CD14-positive monocyte (primary cell): ENCODE measurements around the gene WSB2. TPM values are rescaled to one million over a fixed set of nuclear protein-coding genes. Genes with fewer than 3 reads are reported as not detected.

Source experiments
- DNase-seq, 3 donors: peaks; one replicate each; pipeline ENCODE4 v3.0.0-alpha.2; 2011 to 2022
- H2AFZ ChIP-seq: 2 replicates; pipeline ENCODE4 v1.6.0; 2012; ENCODE audit warnings: mild to moderate bottlenecking, low read depth, low read length, inconsistent platforms; ENCODE audit not compliant: insufficient read depth, poor library complexity, severe bottlenecking
- H3K27ac ChIP-seq, 2 donors: 1 replicate in 1 of 2; 2 replicates in 1 of 2; pipeline ENCODE4 v1.5.1; 2012 to 2013; ENCODE audit warnings: low read length in 2 of 2, control low read depth in 1 of 2, inconsistent platforms in 1 of 2, low read depth in 1 of 2, mild to moderate bottlenecking in 1 of 2
- H3K27me3 ChIP-seq, 2 donors: one replicate each; pipeline versions ENCODE4 v1.6.0 to v1.6.1; 2011 to 2013; ENCODE audit warnings: low read length in 2 of 2; ENCODE audit not compliant: control insufficient read depth in 2 of 2, insufficient read depth in 2 of 2
- H3K36me3 ChIP-seq, 2 donors: replicated peaks in 1 of 2; 1 replicate in 1 of 2; 2 replicates in 1 of 2; pipeline versions ENCODE4 v1.5.1 to v1.6.1; 2012 to 2013; ENCODE audit warnings: low read length in 2 of 2, control low read depth in 1 of 2, inconsistent platforms in 1 of 2, mild to moderate bottlenecking in 1 of 2; ENCODE audit not compliant: insufficient read depth in 2 of 2, control insufficient read depth in 1 of 2
- H3K4me1 ChIP-seq, 2 donors: 1 replicate in 1 of 2; 2 replicates in 1 of 2; pipeline versions ENCODE4 v1.5.1 to v1.6.1; 2012 to 2013; ENCODE audit warnings: low read length in 2 of 2, control low read depth in 1 of 2, inconsistent platforms in 1 of 2, mild to moderate bottlenecking in 1 of 2, moderate library complexity in 1 of 2; ENCODE audit not compliant: insufficient read depth in 2 of 2, control insufficient read depth in 1 of 2
- H3K4me2 ChIP-seq: replicated peaks from 2 replicates; pipeline ENCODE3; 2012; ENCODE audit warnings: low read length, moderate library complexity, mild to moderate bottlenecking; ENCODE audit not compliant: poor library complexity, severe bottlenecking; ENCODE audit errors: extremely low read depth
- H3K4me3 ChIP-seq, 3 experiments: fragments of 200-600 bp in 1 of 3; sonication (generic) in 1 of 3; replicated peaks in 1 of 3; 1 replicate in 2 of 3; 2 replicates in 1 of 3; pipeline ENCODE4 v1.5.1; 2011 to 2013; ENCODE audit warnings: low read length in 3 of 3, mild to moderate bottlenecking in 3 of 3, control low read depth in 2 of 3, low read depth in 2 of 3, inconsistent platforms in 1 of 3, moderate library complexity in 1 of 3
- H3K79me2 ChIP-seq: 2 replicates; pipeline ENCODE4 v1.6.0; 2012; ENCODE audit warnings: mild to moderate bottlenecking, control low read depth, inconsistent platforms, low read length, moderate library complexity; ENCODE audit not compliant: insufficient read depth
- H3K9ac ChIP-seq: 2 replicates; pipeline ENCODE4 v1.6.0; 2017; ENCODE audit warnings: low read length, mild to moderate bottlenecking; ENCODE audit not compliant: insufficient read depth, poor library complexity, severe bottlenecking
- H3K9me3 ChIP-seq, 2 donors: replicated peaks in 1 of 2; 1 replicate in 1 of 2; 2 replicates in 1 of 2; pipeline versions ENCODE4 v1.5.1 to v1.6.1; 2012 to 2013; ENCODE audit warnings: low read length in 2 of 2, control low read depth in 1 of 2; ENCODE audit not compliant: control insufficient read depth in 1 of 2, insufficient read depth in 1 of 2
- H4K20me1 ChIP-seq: 2 replicates; pipeline ENCODE4 v1.6.0; 2012; ENCODE audit warnings: mild to moderate bottlenecking, low read length, control low read depth, moderate library complexity; ENCODE audit not compliant: insufficient read depth
- H3K27ac Mint-ChIP-seq, 7 donors: one replicate each; pipeline ENCODE4 v1.8.0; 2020; ENCODE audit warnings: mild to moderate bottlenecking in 7 of 7, mixed read lengths in 7 of 7, moderate library complexity in 6 of 7, inconsistent platforms in 2 of 7
- H3K27me3 Mint-ChIP-seq, 3 donors: one replicate each; pipeline ENCODE4 v1.8.0; 2021 to 2022; ENCODE audit warnings: low read depth in 3 of 3, mild to moderate bottlenecking in 3 of 3, mixed read lengths in 3 of 3, moderate library complexity in 3 of 3, inconsistent platforms in 1 of 3
- H3K36me3 Mint-ChIP-seq, 2 donors: one replicate each; pipeline ENCODE4 v1.8.0; 2020; ENCODE audit warnings: mixed read lengths in 2 of 2, inconsistent platforms in 1 of 2, mild to moderate bottlenecking in 1 of 2
- H3K4me1 Mint-ChIP-seq: one replicate; pipeline ENCODE4 v1.8.0; 2020; ENCODE audit warnings: mild to moderate bottlenecking, mixed read lengths
- H3K4me3 Mint-ChIP-seq, 2 donors: one replicate each; pipeline ENCODE4 v1.8.0; 2020; ENCODE audit warnings: mild to moderate bottlenecking in 2 of 2, mixed read lengths in 2 of 2, moderate library complexity in 1 of 2
- H3K9me3 Mint-ChIP-seq, 7 donors: one replicate each; pipeline ENCODE4 v1.8.0; 2020 to 2022; ENCODE audit warnings: mixed read lengths in 7 of 7, mild to moderate bottlenecking in 6 of 7, moderate library complexity in 6 of 7, inconsistent platforms in 2 of 7
- WGBS: methylation state at CpG from one replicate; pipeline ENCODE4 v1.1.5; 2013; ENCODE audit warnings: missing lambda C conversion rate; ENCODE audit not compliant: insufficient coverage; 5-methylcytosine and 5-hydroxymethylcytosine counted together
- intact Hi-C, 2 donors: fragments of 100-400 bp; cut with micrococcal nuclease; formaldehyde crosslinking; loops; one replicate each; pipeline versions ENCODE4 v1.15.0 to v1.15.1; 2023
- polyA plus RNA-seq, 3 donors: library from polyadenylated mRNA; depleted of rRNA in 1 of 3; unstranded in 2 of 3; stranded (reverse) in 1 of 3; fragments of 300-500 nt in 2 of 3; fragments of >200 nt in 1 of 3; fragmentation: Illumina TruSeq in 2 of 3; gene quantifications; 1 replicate in 2 of 3; 2 replicates in 1 of 3; pipeline ENCODE4 v1.2.3, GENCODE V29; 2012 to 2021
- TF ChIP-seq, protein P1 (sequence below): fragments of 200-600 bp; IDR thresholded peaks from one replicate; pipeline ENCODE4 v1.8.0; 2022; ENCODE audit warnings: antibody characterized with exemption, mild to moderate bottlenecking

Gene WSB2
- polyA plus RNA-seq, 3 donors: 25.4 to 36.3 (median 25.8) TPM

DNA sequence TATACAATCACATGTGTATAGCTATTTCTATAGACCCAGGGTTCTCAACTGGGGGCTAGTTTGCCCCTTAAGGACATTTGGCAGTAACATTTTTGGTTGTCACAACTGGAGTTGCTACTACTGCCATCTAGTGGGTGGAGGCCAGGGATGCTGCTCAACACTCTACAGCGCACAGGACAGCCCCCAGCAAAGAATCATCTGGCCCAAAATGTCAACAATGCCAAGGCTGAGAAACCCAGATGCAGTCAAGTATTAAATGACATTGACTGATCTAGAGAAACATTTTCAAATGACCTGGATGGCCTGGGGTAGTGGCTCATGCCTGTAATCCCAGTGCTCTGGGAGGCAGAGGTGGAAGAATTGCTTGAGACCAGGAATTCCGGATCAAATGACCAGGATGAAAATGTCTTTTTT, 5.8 kb downstream of the WSB2 start:
- H3K4me1 ChIP-seq: peaks cover 7 to 8% of the 10 kb centered on the region in 2 donors
- no peaks in the 10 kb centered on the region for H3K27me3 ChIP-seq
- peaks cover 23% of the 10 kb centered on the region for H4K20me1 ChIP-seq
- no peak overlapping the region for H2AFZ ChIP-seq
- intact Hi-C loops: loop anchor here in 1 of 2 donors (10.0 kb wide), 1 partner anchor 320 kb away; the partner anchor contains the start of genes SUDS3 and TAOK3
- DNase-seq: peak; percentile 37 to 45 (median 41)
- Mint-ChIP-seq H3K9me3 (peaks cover 0 to 2% (median 0%) of the 10 kb centered on the region in 7 donors), H3K4me3 (no peak overlapping the region), H3K27me3 (peaks cover 0 to 2% (median 0%) of the 10 kb centered on the region in 3 donors), H3K36me3 (peaks cover 17 to 33% of the 10 kb centered on the region in 2 donors), H3K4me1 (peaks cover 15% of the 10 kb centered on the region), H3K27ac (peak overlapping the region in 2 of 7 donors; percentile 22 to 41)
- peaks cover 11 to 28% of the 10 kb centered on the region in 2 donors for H3K36me3 ChIP-seq
- no peak overlapping the region for H3K27ac ChIP-seq
- H3K9ac ChIP-seq: no peak overlapping the region
- no peak overlapping the region for H3K4me2 ChIP-seq
- H3K79me2 ChIP-seq: peaks cover 42% of the 10 kb centered on the region
- TF ChIP-seq, protein P1, sequence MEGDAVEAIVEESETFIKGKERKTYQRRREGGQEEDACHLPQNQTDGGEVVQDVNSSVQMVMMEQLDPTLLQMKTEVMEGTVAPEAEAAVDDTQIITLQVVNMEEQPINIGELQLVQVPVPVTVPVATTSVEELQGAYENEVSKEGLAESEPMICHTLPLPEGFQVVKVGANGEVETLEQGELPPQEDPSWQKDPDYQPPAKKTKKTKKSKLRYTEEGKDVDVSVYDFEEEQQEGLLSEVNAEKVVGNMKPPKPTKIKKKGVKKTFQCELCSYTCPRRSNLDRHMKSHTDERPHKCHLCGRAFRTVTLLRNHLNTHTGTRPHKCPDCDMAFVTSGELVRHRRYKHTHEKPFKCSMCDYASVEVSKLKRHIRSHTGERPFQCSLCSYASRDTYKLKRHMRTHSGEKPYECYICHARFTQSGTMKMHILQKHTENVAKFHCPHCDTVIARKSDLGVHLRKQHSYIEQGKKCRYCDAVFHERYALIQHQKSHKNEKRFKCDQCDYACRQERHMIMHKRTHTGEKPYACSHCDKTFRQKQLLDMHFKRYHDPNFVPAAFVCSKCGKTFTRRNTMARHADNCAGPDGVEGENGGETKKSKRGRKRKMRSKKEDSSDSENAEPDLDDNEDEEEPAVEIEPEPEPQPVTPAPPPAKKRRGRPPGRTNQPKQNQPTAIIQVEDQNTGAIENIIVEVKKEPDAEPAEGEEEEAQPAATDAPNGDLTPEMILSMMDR: peak; percentile 70
- no peaks in the 10 kb centered on the region for H3K9me3 ChIP-seq
- no peak overlapping the region for H3K4me3 ChIP-seq
- WGBS: 100% methylated on average over 1 of the region's 2 CpGs

- peaks cover 0 to 2% (median 0%) of the 10 kb centered on the region in 3 donors for H3K27me3 Mint-ChIP-seq
- intact Hi-C loops: loop anchor here in 1 of 2 donors (10.0 kb wide), 1 partner anchor 321 kb away; the partner anchor contains the start of genes SUDS3 and TAOK3
- TF ChIP-seq, protein P1: no peak
- H3K9ac ChIP-seq: no peak overlapping the region
- H4K20me1 ChIP-seq: peaks cover 23% of the 10 kb centered on the region
- H3K4me2 ChIP-seq: no peak overlapping the region
- H3K4me3 Mint-ChIP-seq: no peak overlapping the region
- peak overlapping the region in 1 of 7 donors; percentile 3 for H3K27ac Mint-ChIP-seq
- H3K79me2 ChIP-seq: peaks cover 24% of the 10 kb centered on the region
- H3K4me1 ChIP-seq: no peaks in the 10 kb centered on the region
- peaks cover 0 to 2% (median 0%) of the 10 kb centered on the region in 7 donors for H3K9me3 Mint-ChIP-seq
- H3K9me3 ChIP-seq: no peaks in the 10 kb centered on the region
- peaks cover 5% of the 10 kb centered on the region for H3K4me1 Mint-ChIP-seq
- DNase-seq: no peak
- H3K27ac ChIP-seq: no peak overlapping the region
- no peak overlapping the region for H3K4me3 ChIP-seq
- peaks cover 18 to 45% of the 10 kb centered on the region in 2 donors for H3K36me3 ChIP-seq
- peaks cover 31 to 44% of the 10 kb centered on the region in 2 donors for H3K36me3 Mint-ChIP-seq
- H3K27me3 ChIP-seq: no peaks in the 10 kb centered on the region
- 95% methylated on average over 7 of the region's 10 CpGs for WGBS
- H2AFZ ChIP-seq: no peak overlapping the region
These were observed 7.7 kb downstream of the WSB2 start for GRCh38 chr12:118053071-118053985.
